SK-N-SH (cell line): Measurements from ENCODE around the gene CAMK4. TPM values are rescaled to one million over a fixed set of nuclear protein-coding genes. Genes with fewer than 3 reads are reported as not detected.

ENCODE experiments used
- CTCF ChIA-PET: fragments of 300-600, 350-600 bp; formaldehyde crosslinking; extraction: SDS; loops from one replicate; lab custom pipeline; 2021; lab: Yijun Ruan, JAX
- POLR2A ChIA-PET: fragments of 350-600 bp; sonication (Branson Sonifier 250); formaldehyde crosslinking; extraction: SDS; loops from one replicate; lab custom pipeline; 2020; ENCODE audit warnings: antibody characterized with exemption, inconsistent platforms; lab: Yijun Ruan, JAX
- DNase-seq: peaks from one replicate; pipeline ENCODE4 v3.0.0; 2012
- H2AFZ ChIP-seq: fragments of 200-600 bp; sonication (generic); 2 replicates; pipeline ENCODE4 v1.8.1; 2016; ENCODE audit warnings: antibody characterized with exemption, mild to moderate bottlenecking, low read depth
- H3F3A ChIP-seq: fragments of 200-600 bp; sonication (generic); replicated peaks from 2 replicates; pipeline ENCODE3; 2016; ENCODE audit warnings: antibody characterized with exemption, mild to moderate bottlenecking; ENCODE audit not compliant: insufficient read depth
- H3K27ac ChIP-seq, 2 experiments: fragments of 200-500 bp in 1 of 2; fragments of 200-600 bp in 1 of 2; sonication (Bioruptor generic) in 1 of 2; sonication (generic), shearing (Covaris generic) in 1 of 2; 2 replicates each; pipeline versions ENCODE4 v1.5.1 to v1.6.1; 2014 to 2016; ENCODE audit warnings: low read depth in 2 of 2, inconsistent platforms in 1 of 2, low read length in 1 of 2, mild to moderate bottlenecking in 1 of 2, mixed read lengths in 1 of 2
- H3K27me3 ChIP-seq: fragments of 200-600 bp; sonication (generic), shearing (Covaris generic); 2 replicates; pipeline ENCODE4 v1.6.1; 2016; ENCODE audit warnings: mixed run types; ENCODE audit not compliant: insufficient read depth
- H3K36me3 ChIP-seq, 2 experiments: fragments of 200-500 bp in 1 of 2; fragments of 200-600 bp in 1 of 2; sonication (Bioruptor generic) in 1 of 2; sonication (generic) in 1 of 2; replicated peaks in 1 of 2; 2 replicates each; pipeline versions ENCODE3 to v1.5.1; 2014 to 2016; ENCODE audit warnings: low read length in 1 of 2, mild to moderate bottlenecking in 1 of 2; ENCODE audit not compliant: insufficient read depth in 2 of 2, control insufficient read depth in 1 of 2
- H3K4me1 ChIP-seq, 2 experiments: fragments of 200-500 bp in 1 of 2; fragments of 200-600 bp in 1 of 2; sonication (Bioruptor generic) in 1 of 2; sonication (generic), shearing (Covaris generic) in 1 of 2; 2 replicates each; pipeline versions ENCODE4 v1.5.1 to v1.6.1; 2014 to 2016; ENCODE audit warnings: low read depth in 1 of 2, low read length in 1 of 2, mixed run types in 1 of 2; ENCODE audit not compliant: insufficient read depth in 2 of 2, control insufficient read depth in 1 of 2
- H3K4me2 ChIP-seq: fragments of 200-600 bp; sonication (generic), shearing (Covaris generic); 2 replicates; pipeline ENCODE4 v1.6.1; 2017; ENCODE audit warnings: mixed run types
- H3K4me3 ChIP-seq, 2 experiments: fragments of 200-500 bp in 1 of 2; fragments of 200-600 bp in 1 of 2; sonication (Bioruptor generic) in 1 of 2; sonication (generic), shearing (Covaris generic) in 1 of 2; 2 replicates each; pipeline versions ENCODE4 v1.5.1 to v1.8.1; 2014 to 2016; ENCODE audit warnings: low read depth in 2 of 2, inconsistent platforms in 1 of 2, low read length in 1 of 2, mild to moderate bottlenecking in 1 of 2, mixed read lengths in 1 of 2, moderate library complexity in 1 of 2
- H3K79me2 ChIP-seq: fragments of 200-600 bp; sonication (generic); 2 replicates; pipeline ENCODE4 v1.8.1; 2017; ENCODE audit warnings: mild to moderate bottlenecking; ENCODE audit not compliant: insufficient read depth
- H3K9ac ChIP-seq: fragments of 200-600 bp; sonication (generic); 2 replicates; pipeline ENCODE4 v1.6.1; 2017; ENCODE audit warnings: mixed run types
- H3K9me2 ChIP-seq: fragments of 200-600 bp; sonication (generic); 2 replicates; pipeline ENCODE4 v1.6.1; 2017; ENCODE audit warnings: mixed run types
- H3K9me3 ChIP-seq: fragments of 200-600 bp; sonication (generic); 2 replicates; pipeline ENCODE4 v1.6.1; 2017; ENCODE audit warnings: mixed run types, mild to moderate bottlenecking, moderate library complexity
- H4K20me1 ChIP-seq: fragments of 200-600 bp; sonication (generic); 2 replicates; pipeline ENCODE4 v1.6.1; 2017; ENCODE audit warnings: mild to moderate bottlenecking, mixed run types; ENCODE audit not compliant: insufficient read depth
- EZH2phosphoT487 ChIP-seq: fragments of 200-600 bp; sonication (generic); IDR thresholded peaks from 2 replicates; pipeline ENCODE4 v1.6.1; 2017; ENCODE audit warnings: low read depth, mixed run types, mild to moderate bottlenecking, antibody characterized with exemption, moderate library complexity, borderline replicate concordance
- FOXM1 ChIP-seq: IDR thresholded peaks from 2 replicates; pipeline ENCODE4 v1.4.0; 2012; ENCODE audit warnings: low read depth, mild to moderate bottlenecking
- GABPA ChIP-seq: IDR thresholded peaks from 2 replicates; pipeline ENCODE4 v1.4.0; 2012; ENCODE audit warnings: low read depth, mild to moderate bottlenecking
- GATA2 ChIP-seq: sonication (generic); formaldehyde crosslinking; IDR thresholded peaks from 2 replicates; pipeline ENCODE4 v1.5.0; 2020; ENCODE audit warnings: mild to moderate bottlenecking, missing genetic modification reagents
- JUND ChIP-seq: IDR thresholded peaks from 2 replicates; pipeline ENCODE4 v1.4.0; 2012
- MAX ChIP-seq: IDR thresholded peaks from 2 replicates; pipeline ENCODE4 v1.4.0; 2012; ENCODE audit warnings: low read depth
- MEF2A ChIP-seq: IDR thresholded peaks from 2 replicates; pipeline ENCODE4 v1.4.0; 2012; ENCODE audit warnings: low read depth, borderline replicate concordance
- MXI1 ChIP-seq: IDR thresholded peaks from 2 replicates; pipeline ENCODE4 v1.6.1; 2012; ENCODE audit warnings: mild to moderate bottlenecking, low read depth, low read length, improper control_type of control experiment
- RAD21 ChIP-seq: IDR thresholded peaks from 2 replicates; pipeline ENCODE4 v1.6.1; 2012; ENCODE audit warnings: mild to moderate bottlenecking, low read length
- RCOR1 ChIP-seq: fragments of 150-350 bp; IDR thresholded peaks from 2 replicates; pipeline ENCODE4 v1.6.1; 2017; ENCODE audit warnings: antibody characterized with exemption, low read length
- REST ChIP-seq: IDR thresholded peaks from 2 replicates; pipeline ENCODE4 v1.6.1; 2012; ENCODE audit warnings: mild to moderate bottlenecking, low read depth, low read length, moderate library complexity
- RXRA ChIP-seq: IDR thresholded peaks from 2 replicates; pipeline ENCODE4 v1.4.0; 2012; ENCODE audit warnings: low read depth, mild to moderate bottlenecking, borderline replicate concordance
- SIN3A ChIP-seq: IDR thresholded peaks from 2 replicates; pipeline ENCODE4 v1.6.1; 2012; ENCODE audit warnings: low read depth, mild to moderate bottlenecking, low read length, moderate library complexity, borderline replicate concordance
- USF1 ChIP-seq: IDR thresholded peaks from 2 replicates; pipeline ENCODE4 v1.4.0; 2012; ENCODE audit warnings: low read depth, borderline replicate concordance
- YY1 ChIP-seq: IDR thresholded peaks from 2 replicates; pipeline ENCODE4 v1.4.0; 2012; ENCODE audit warnings: low read depth, mild to moderate bottlenecking
- WGBS: methylation state at CpG from one replicate; pipeline ENCODE4 v1.1.6; 2017; ENCODE audit warnings: low lambda C conversion rate; 5-methylcytosine and 5-hydroxymethylcytosine counted together
- polyA plus RNA-seq, 3 experiments: library from polyadenylated mRNA; depleted of rRNA; stranded (reverse); fragments of >200 nt; gene quantifications; 2 replicates each; pipeline ENCODE4 v1.2.3, GENCODE V29; 2012

Gene CAMK4
- polyA plus RNA-seq, 1 of the 3 experiments (the other 2 are of a cell fraction), result 4.1 TPM

- H3K9ac ChIP-seq, result no peak overlapping the region
- H3F3A ChIP-seq, result no peaks in the 10 kb centered on the region
- DNase-seq, result no peak
- H4K20me1 ChIP-seq, result no peaks in the 10 kb centered on the region
- no peaks in the 10 kb centered on the region for H3K4me1 ChIP-seq
- H3K27me3 ChIP-seq, result no peaks in the 10 kb centered on the region
- TF ChIP-seq FOXM1 (no peak), RXRA (no peak), GATA2 (CRISPR knock-in tag) (no peak), SIN3A (no peak), REST (no peak), YY1 (no peak), USF1 (no peak), GABPA (no peak), RCOR1 (no peak), RAD21 (no peak), MEF2A (no peak), EZH2phosphoT487 (no peak), JUND (no peak), MAX (no peak)
- H2AFZ ChIP-seq, result no peak overlapping the region
- ChIA-PET POLR2A (no interaction called here), CTCF (interaction anchor here (0.9 to 2.7 kb wide), 2 partner anchors 11 kb away, joined by 3 to 19 read pairs; no protein-coding TSS in a partner anchor)
- H3K4me3 ChIP-seq, result no peak overlapping the region
- no peaks in the 10 kb centered on the region for H3K79me2 ChIP-seq
- H3K9me3 ChIP-seq, result no peaks in the 10 kb centered on the region
- H3K27ac ChIP-seq, result no peak overlapping the region
- H3K4me2 ChIP-seq, result no peak overlapping the region
- H3K36me3 ChIP-seq, result no peaks in the 10 kb centered on the region
- no peaks in the 10 kb centered on the region for H3K9me2 ChIP-seq
Observed at GRCh38 chr5:111268300-111268699, 44.1 kb downstream of the CAMK4 start.

- ChIA-PET POLR2A (no interaction called here), CTCF (no interaction called here)
- Histone ChIP-seq H3K27ac (no peak overlapping the region), H2AFZ (no peak overlapping the region), H3F3A (no peaks in the 10 kb centered on the region), H3K4me1 (no peaks in the 10 kb centered on the region), H3K4me3 (no peak overlapping the region), H3K36me3 (no peaks in the 10 kb centered on the region), H4K20me1 (no peaks in the 10 kb centered on the region), H3K9me3 (no peaks in the 10 kb centered on the region), H3K27me3 (no peaks in the 10 kb centered on the region), H3K4me2 (no peak overlapping the region), H3K9ac (no peak overlapping the region), H3K79me2 (no peaks in the 10 kb centered on the region), H3K9me2 (no peaks in the 10 kb centered on the region)
- TF ChIP-seq GABPA (no peak), GATA2 (CRISPR knock-in tag) (no peak), JUND (no peak), MXI1 (no peak), REST (no peak)
- no peak for DNase-seq
- 87% methylated on average over 3 of the region's 3 CpGs for WGBS
Observed at GRCh38 chr5:111271885-111272284, 47.7 kb downstream of the CAMK4 start.
